ENCODE data around the gene MRRF.
A peak's percentile ranks its signal among the peaks of the same experiment; 100 is the strongest.

MRRF gene

GRCh38 chr9:122264360-122265148, at the start of gene MRRF, which contains the start of gene RBM18:
Gene MRRF, plus strand, starts transcription at chr9:122264882. Its CDS starts 6,010 bp downstream, at chr9:122270892.
Gene RBM18, minus strand, starts transcription at chr9:122264840. Its CDS starts 3,348 bp downstream, at chr9:122261492.
- peak; percentile 90 for DNase-seq

- DNase-seq = no peak
Measured at GRCh38 chr9:122215663-122216062, 49.0 kb upstream of the MRRF start.

- DNase-seq = no peak
Measured at GRCh38 chr9:122216138-122216797, 48.4 kb upstream of the MRRF start.

- DNase-seq = no peak
Measured at GRCh38 chr9:122216798-122217418, 47.8 kb upstream of the MRRF start.

GRCh38 chr9:122217640-122218039, 47.0 kb upstream of the MRRF start:
- DNase-seq = no peak

- no peak for DNase-seq
Measured at GRCh38 chr9:122218071-122218934, 46.4 kb upstream of the MRRF start.

- DNase-seq = no peak
Measured at GRCh38 chr9:122218935-122219855, 45.5 kb upstream of the MRRF start.

- DNase-seq = no peak
Measured at GRCh38 chr9:122219856-122220672, 44.6 kb upstream of the MRRF start.

GRCh38 chr9:122220673-122221182, 44.0 kb upstream of the MRRF start:
- no peak for DNase-seq

GRCh38 chr9:122221183-122221811, 43.4 kb upstream of the MRRF start:
- no peak for DNase-seq

- no peak for DNase-seq
Measured at GRCh38 chr9:122222791-122223190, 41.9 kb upstream of the MRRF start.

GRCh38 chr9:122223435-122223834, 41.2 kb upstream of the MRRF start:
- no peak for DNase-seq

- DNase-seq = no peak
Measured at GRCh38 chr9:122225312-122226141, 39.2 kb upstream of the MRRF start.

GRCh38 chr9:122226142-122226757, 38.4 kb upstream of the MRRF start:
- DNase-seq = no peak

- no peak for DNase-seq
Measured at GRCh38 chr9:122226758-122227574, 37.7 kb upstream of the MRRF start.

- no peak for DNase-seq
Measured at GRCh38 chr9:122227575-122227900, 37.1 kb upstream of the MRRF start.

GRCh38 chr9:122228191-122228567, 36.5 kb upstream of the MRRF start:
- DNase-seq = no peak

Measured in activated CD8-positive, alpha-beta memory T cell treated with anti-CD3 and anti-CD28 coated beads, Interleukin-2, amount 50 U/mL, for 4 hours (primary cell).